Gastrocnemius medialis (tissue), 4 donors: ENCODE data around the gene TANC1.

Experiments used
- CTCF ChIP-seq, 5 experiments: fragments of 450-650 bp in 3 of 5; fragments of 200-600 bp in 2 of 5; sonication (generic) in 2 of 5; IDR thresholded peaks in 4 of 5; conservative IDR thresholded peaks in 1 of 5; 1 replicate in 4 of 5; 2 replicates in 1 of 5; pipeline ENCODE4 v1.5.1; 2016 to 2019; ENCODE audit warnings: antibody characterized with exemption in 5 of 5, mild to moderate bottlenecking in 3 of 5, moderate library complexity in 3 of 5
- POLR2A ChIP-seq, 2 donors: fragments of 450-650 bp; IDR thresholded peaks; one replicate each; pipeline ENCODE4 v1.6.1; 2017; ENCODE audit warnings: antibody characterized with exemption in 2 of 2, mild to moderate bottlenecking in 2 of 2, moderate library complexity in 2 of 2

GRCh38 chr2:158943973-158944372 lies 24.5 kb upstream of the TANC1 start:
- TF ChIP-seq CTCF (IDR thresholded peaks at IDR 0.05 in 4 of 5, conservative IDR thresholded peaks at IDR 0.05 in 1 of 5) (no peak), POLR2A (IDR thresholded peaks at IDR 0.05) (no peak)
